A549 (cell line): ENCODE results near the gene REG3G. TPM values are rescaled to one million over a fixed set of nuclear protein-coding genes. Genes with fewer than 3 reads are reported as not detected.

ENCODE experiments used
- ATAC-seq, 2 experiments: fragments of 200-7000 bp in 1 of 2; fragments of >200 bp in 1 of 2; cut with Nextera tagmentation in 1 of 2; cut with Tn5 transposase in 1 of 2; 3 replicates each; pipeline versions ENCODE4 v1.8.0 to v1.9.1; 2018 to 2020; ENCODE audit warnings: mild to moderate bottlenecking in 1 of 2, moderate library complexity in 1 of 2
- CTCF ChIA-PET: fragments of 300-600 bp; sonication (Branson Sonifier 250); formaldehyde crosslinking; extraction: SDS; loops from one replicate; lab custom pipeline; 2021; ENCODE audit warnings: antibody characterized with exemption, inconsistent platforms; lab: Yijun Ruan, JAX
- POLR2A ChIA-PET: fragments of 350-600 bp; formaldehyde crosslinking; extraction: SDS; loops from one replicate; lab custom pipeline; 2021; ENCODE audit warnings: antibody characterized with exemption, inconsistent platforms; lab: Yijun Ruan, JAX
- DNase-seq, 2 experiments: peaks; one replicate each; pipeline versions ENCODE4 v3.0.0 to v3.0.0-alpha.2; 2011 to 2016; ENCODE audit warnings: low read depth in 1 of 2, low spot score in 1 of 2
- FAIRE-seq: peaks from 2 replicates; lab custom pipeline; 2011; peaks lifted over from hg19 to GRCh38; lab: Jason Lieb, UNC
- H3K27ac ChIP-seq, 2 experiments: fragments of >200 bp; sonication (Bioruptor Twin); formaldehyde crosslinking; 3 replicates each; pipeline ENCODE4 v1.5.1; 2016 to 2017
- H3K4me1 ChIP-seq: fragments of >200 bp; sonication (Bioruptor Twin); formaldehyde crosslinking; 3 replicates; pipeline ENCODE4 v1.6.1; 2016
- H3K4me2 ChIP-seq: fragments of >200 bp; sonication (Bioruptor Twin); formaldehyde crosslinking; 3 replicates; pipeline ENCODE4 v1.6.1; 2016
- H3K4me3 ChIP-seq: fragments of >200 bp; sonication (Bioruptor Twin); formaldehyde crosslinking; 3 replicates; pipeline ENCODE4 v1.5.1; 2016
- H3K9me3 ChIP-seq: fragments of >200 bp; sonication (Bioruptor Twin); formaldehyde crosslinking; 3 replicates; pipeline ENCODE4 v1.6.1; 2016
- BHLHE40 ChIP-seq: IDR thresholded peaks from 2 replicates; pipeline ENCODE4 v1.6.1; 2012; ENCODE audit warnings: low read depth, low read length, inconsistent platforms
- CBX8 ChIP-seq: fragments of 200-600 bp; sonication (generic); IDR thresholded peaks from 2 replicates; pipeline ENCODE4 v1.6.1; 2016
- CEBPB ChIP-seq, 2 experiments: fragments of >200 bp in 1 of 2; sonication (Bioruptor Twin) in 1 of 2; formaldehyde crosslinking in 1 of 2; IDR thresholded peaks; 2 replicates each; pipeline ENCODE4 v1.6.1; 2012 to 2016
- CHD2 ChIP-seq: fragments of 150-350 bp; IDR thresholded peaks from 2 replicates; pipeline ENCODE4 v1.6.1; 2014; ENCODE audit warnings: low read length; ENCODE audit not compliant: partially characterized antibody
- EHF ChIP-seq: fragments of 250-450 bp; sonication (Bioruptor Pico); IDR thresholded peaks from 2 replicates; pipeline ENCODE4 v1.5.0; 2020; ENCODE audit warnings: mild to moderate bottlenecking
- EP300 ChIP-seq, 2 experiments: fragments of >200 bp; sonication (Bioruptor Twin); formaldehyde crosslinking; IDR thresholded peaks; 2 replicates in 1 of 2; 3 replicates in 1 of 2; pipeline ENCODE4 v1.6.1; 2016 to 2017
- ESRRA ChIP-seq: fragments of 150-350 bp; IDR thresholded peaks from 2 replicates; pipeline ENCODE4 v1.6.1; 2014; ENCODE audit warnings: mild to moderate bottlenecking, low read length, borderline replicate concordance
- FOXS1 ChIP-seq: fragments of 250-450 bp; sonication (Bioruptor Pico); IDR thresholded peaks from 2 replicates; pipeline ENCODE4 v1.5.0; 2020; ENCODE audit warnings: mild to moderate bottlenecking, moderate library complexity
- GATA3 ChIP-seq: IDR thresholded peaks from 2 replicates; pipeline ENCODE4 v1.6.1; 2012; ENCODE audit warnings: borderline replicate concordance
- HOXB13 ChIP-seq: fragments of 250-450 bp; sonication (Bioruptor Pico); IDR thresholded peaks from 2 replicates; pipeline ENCODE4 v1.5.0; 2020; ENCODE audit warnings: low read depth, mild to moderate bottlenecking, moderate library complexity
- KDM1A ChIP-seq: fragments of 200-600 bp; sonication (generic); IDR thresholded peaks from 2 replicates; pipeline ENCODE4 v1.6.1; 2016; ENCODE audit warnings: low read depth, mild to moderate bottlenecking
- NR3C1 ChIP-seq: fragments of >200 bp; sonication (Bioruptor Twin); formaldehyde crosslinking; IDR thresholded peaks from 3 replicates; pipeline ENCODE4 v1.6.1; 2017
- RAD21 ChIP-seq, 2 experiments: fragments of >200 bp in 1 of 2; sonication (Bioruptor Twin) in 1 of 2; formaldehyde crosslinking in 1 of 2; IDR thresholded peaks in 1 of 2; conservative IDR thresholded peaks in 1 of 2; 2 replicates in 1 of 2; 3 replicates in 1 of 2; pipeline ENCODE4 v1.6.1; 2012 to 2018; ENCODE audit warnings: inconsistent platforms in 1 of 2
- SMC3 ChIP-seq: fragments of >200 bp; sonication (Bioruptor Twin); formaldehyde crosslinking; IDR thresholded peaks from 3 replicates; pipeline ENCODE4 v1.6.1; 2018; ENCODE audit warnings: inconsistent platforms
- TFCP2L1 ChIP-seq: fragments of 250-450 bp; sonication (Bioruptor Pico); IDR thresholded peaks from 2 replicates; pipeline ENCODE4 v1.5.0; 2021; ENCODE audit warnings: mild to moderate bottlenecking
- WGBS: methylation state at CpG from one replicate; pipeline ENCODE4 v1.1.6; 2017; ENCODE audit errors: missing lambda C conversion rate; 5-methylcytosine and 5-hydroxymethylcytosine counted together
- polyA plus RNA-seq, 4 experiments: library from polyadenylated mRNA; depleted of rRNA in 3 of 4; stranded (reverse); fragments of >200 nt; fragmentation: RNase III in 1 of 4; extraction: RNeasy Plus Mini Kit Qiagen cat#74134 plus additional on column Dnase treatment in 1 of 4; gene quantifications; 2 replicates in 3 of 4; 3 replicates in 1 of 4; pipeline ENCODE4 v1.2.3, GENCODE V29; 2011 to 2017
- TF ChIP-seq, protein P1 (sequence below): fragments of >200 bp; sonication (Bioruptor Twin); formaldehyde crosslinking; IDR thresholded peaks from 3 replicates; pipeline ENCODE4 v1.5.1; 2016
- TF ChIP-seq, protein P2 (sequence below): fragments of 150-350 bp; IDR thresholded peaks from 2 replicates; pipeline ENCODE4 v1.6.1; 2014; ENCODE audit warnings: low read depth, mild to moderate bottlenecking, low read length
- TF ChIP-seq, protein P3 (sequence below): IDR thresholded peaks from 2 replicates; pipeline ENCODE4 v1.6.1; 2012
- TF ChIP-seq, protein P4 (sequence below): fragments of 450-650 bp; IDR thresholded peaks from 2 replicates; pipeline ENCODE4 v1.6.1; 2014; ENCODE audit warnings: antibody characterized with exemption
- TF ChIP-seq, protein P5 (sequence below): IDR thresholded peaks from 2 replicates; pipeline ENCODE4 v1.6.1; 2012; ENCODE audit warnings: low read depth, borderline replicate concordance

The REG3G gene
- polyA plus RNA-seq, 2 of the 4 experiments (the other 2 are of a cell fraction), result not detected

DNA sequence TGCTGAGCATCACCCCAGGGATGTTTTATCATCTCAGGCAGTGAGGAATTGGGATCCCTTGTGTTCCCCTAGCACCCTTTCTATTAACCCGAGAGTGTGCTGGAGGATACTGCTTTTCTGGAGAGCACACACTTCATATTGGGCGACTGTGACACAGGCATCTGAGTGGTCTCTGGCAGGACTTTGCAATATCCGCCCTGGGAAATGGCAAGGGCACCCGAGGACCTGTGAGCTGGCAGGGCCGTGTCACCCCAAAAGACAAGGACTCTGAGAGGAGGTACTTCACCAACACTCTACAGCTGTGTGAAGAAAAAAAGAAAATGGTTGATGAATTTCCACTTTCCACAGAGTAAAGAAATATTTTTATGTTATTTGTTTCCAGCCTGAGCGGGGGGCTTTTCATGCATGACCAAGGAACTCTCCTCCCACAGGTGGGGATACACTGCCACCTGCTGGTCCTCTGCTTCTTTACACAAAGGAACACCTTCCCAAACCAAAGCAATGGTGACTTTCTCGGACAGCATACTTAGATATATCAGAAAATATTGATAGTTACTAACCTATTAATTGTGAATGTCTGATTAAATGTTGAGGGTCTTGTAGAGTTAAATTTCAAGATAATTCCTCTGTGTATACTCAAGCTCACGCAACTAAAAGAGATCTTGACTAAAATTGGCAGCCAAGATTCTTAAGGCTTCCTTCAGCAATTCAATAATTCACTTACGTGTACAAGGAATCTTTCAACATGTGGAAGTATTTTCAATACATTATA, 45.9 kb upstream of the REG3G start:
- Histone ChIP-seq H3K4me2 (no peak overlapping the region), H3K9me3 (no peaks in the 10 kb centered on the region), H3K27ac (no peak overlapping the region), H3K4me3 (no peak overlapping the region), H3K4me1 (no peaks in the 10 kb centered on the region)
- ChIA-PET CTCF (interaction anchor here (0.6 to 1.5 kb wide), 7 partner anchors 9 to 647 kb away, joined by 3 to 5 read pairs (median 5); no protein-coding TSS in a partner anchor), POLR2A (no interaction called here)
- TF ChIP-seq RAD21 (conservative IDR thresholded peaks at IDR 0.05 in 1 of 2, IDR thresholded peaks at IDR 0.05 in 1 of 2), result peak; percentile 70 to 74; a peak in 4 of 5 replicates
- TF ChIP-seq, protein P1, sequence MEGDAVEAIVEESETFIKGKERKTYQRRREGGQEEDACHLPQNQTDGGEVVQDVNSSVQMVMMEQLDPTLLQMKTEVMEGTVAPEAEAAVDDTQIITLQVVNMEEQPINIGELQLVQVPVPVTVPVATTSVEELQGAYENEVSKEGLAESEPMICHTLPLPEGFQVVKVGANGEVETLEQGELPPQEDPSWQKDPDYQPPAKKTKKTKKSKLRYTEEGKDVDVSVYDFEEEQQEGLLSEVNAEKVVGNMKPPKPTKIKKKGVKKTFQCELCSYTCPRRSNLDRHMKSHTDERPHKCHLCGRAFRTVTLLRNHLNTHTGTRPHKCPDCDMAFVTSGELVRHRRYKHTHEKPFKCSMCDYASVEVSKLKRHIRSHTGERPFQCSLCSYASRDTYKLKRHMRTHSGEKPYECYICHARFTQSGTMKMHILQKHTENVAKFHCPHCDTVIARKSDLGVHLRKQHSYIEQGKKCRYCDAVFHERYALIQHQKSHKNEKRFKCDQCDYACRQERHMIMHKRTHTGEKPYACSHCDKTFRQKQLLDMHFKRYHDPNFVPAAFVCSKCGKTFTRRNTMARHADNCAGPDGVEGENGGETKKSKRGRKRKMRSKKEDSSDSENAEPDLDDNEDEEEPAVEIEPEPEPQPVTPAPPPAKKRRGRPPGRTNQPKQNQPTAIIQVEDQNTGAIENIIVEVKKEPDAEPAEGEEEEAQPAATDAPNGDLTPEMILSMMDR, result peak; percentile 60
- TF ChIP-seq SMC3, result peak; percentile 30; the same call in 1 of the 3 replicates
- TF ChIP-seq CBX8, result no peak
- ATAC-seq (peak in 1 of 2 experiments; percentile 74; a peak in 3 of 6 replicates), FAIRE-seq (no peak), DNase-seq (peak in 1 of 2 experiments; percentile 42)
- 5% methylated on average over 9 of the region's 9 CpGs for WGBS

DNA sequence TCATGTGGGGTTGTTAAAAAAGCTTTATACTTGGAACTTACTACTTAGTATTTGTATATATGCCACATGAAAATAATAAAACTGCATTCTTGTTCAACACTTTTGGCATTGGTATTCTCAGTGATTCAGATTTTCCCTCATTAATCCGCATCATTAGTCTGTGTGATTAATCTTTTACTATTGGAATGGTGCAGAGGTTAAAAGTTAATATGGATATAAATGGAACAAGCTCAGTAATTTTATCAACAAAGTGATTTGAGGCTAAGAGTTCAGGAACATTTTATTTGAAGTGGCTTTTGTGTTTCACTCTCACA, 45.4 kb upstream of the REG3G start:
- CTCF ChIA-PET, result interaction anchor here (0.8 to 1.5 kb wide), 5 partner anchors 8 to 35 kb away, joined by 3 to 5 read pairs (median 5); no protein-coding TSS in a partner anchor
- no peaks in the 10 kb centered on the region for H3K9me3 ChIP-seq
- no peaks in the 10 kb centered on the region for H3K4me1 ChIP-seq
- POLR2A ChIA-PET, result no interaction called here
- H3K4me2 ChIP-seq, result no peak overlapping the region
- WGBS, result 4% methylated on average over 1 of the region's 1 CpG
- no peak for FAIRE-seq
- no peak for DNase-seq
- no peak overlapping the region for H3K27ac ChIP-seq
- no peak for ATAC-seq
- H3K4me3 ChIP-seq, result no peak overlapping the region
- TF ChIP-seq, protein P2, sequence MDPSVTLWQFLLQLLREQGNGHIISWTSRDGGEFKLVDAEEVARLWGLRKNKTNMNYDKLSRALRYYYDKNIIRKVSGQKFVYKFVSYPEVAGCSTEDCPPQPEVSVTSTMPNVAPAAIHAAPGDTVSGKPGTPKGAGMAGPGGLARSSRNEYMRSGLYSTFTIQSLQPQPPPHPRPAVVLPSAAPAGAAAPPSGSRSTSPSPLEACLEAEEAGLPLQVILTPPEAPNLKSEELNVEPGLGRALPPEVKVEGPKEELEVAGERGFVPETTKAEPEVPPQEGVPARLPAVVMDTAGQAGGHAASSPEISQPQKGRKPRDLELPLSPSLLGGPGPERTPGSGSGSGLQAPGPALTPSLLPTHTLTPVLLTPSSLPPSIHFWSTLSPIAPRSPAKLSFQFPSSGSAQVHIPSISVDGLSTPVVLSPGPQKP, result no peak
- no peak for TF ChIP-seq HOXB13
- TF ChIP-seq KDM1A, result no peak
- TF ChIP-seq, protein P3, sequence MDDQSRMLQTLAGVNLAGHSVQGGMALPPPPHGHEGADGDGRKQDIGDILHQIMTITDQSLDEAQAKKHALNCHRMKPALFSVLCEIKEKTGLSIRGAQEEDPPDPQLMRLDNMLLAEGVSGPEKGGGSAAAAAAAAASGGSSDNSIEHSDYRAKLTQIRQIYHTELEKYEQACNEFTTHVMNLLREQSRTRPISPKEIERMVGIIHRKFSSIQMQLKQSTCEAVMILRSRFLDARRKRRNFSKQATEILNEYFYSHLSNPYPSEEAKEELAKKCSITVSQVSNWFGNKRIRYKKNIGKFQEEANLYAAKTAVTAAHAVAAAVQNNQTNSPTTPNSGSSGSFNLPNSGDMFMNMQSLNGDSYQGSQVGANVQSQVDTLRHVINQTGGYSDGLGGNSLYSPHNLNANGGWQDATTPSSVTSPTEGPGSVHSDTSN, result no peak
- TF ChIP-seq RAD21 (conservative IDR thresholded peaks at IDR 0.05 in 1 of 2, IDR thresholded peaks at IDR 0.05 in 1 of 2), result no peak
- TF ChIP-seq FOXS1 (CRISPR knock-in tag), result no peak
- no peak for TF ChIP-seq TFCP2L1 (CRISPR knock-in tag)

DNA sequence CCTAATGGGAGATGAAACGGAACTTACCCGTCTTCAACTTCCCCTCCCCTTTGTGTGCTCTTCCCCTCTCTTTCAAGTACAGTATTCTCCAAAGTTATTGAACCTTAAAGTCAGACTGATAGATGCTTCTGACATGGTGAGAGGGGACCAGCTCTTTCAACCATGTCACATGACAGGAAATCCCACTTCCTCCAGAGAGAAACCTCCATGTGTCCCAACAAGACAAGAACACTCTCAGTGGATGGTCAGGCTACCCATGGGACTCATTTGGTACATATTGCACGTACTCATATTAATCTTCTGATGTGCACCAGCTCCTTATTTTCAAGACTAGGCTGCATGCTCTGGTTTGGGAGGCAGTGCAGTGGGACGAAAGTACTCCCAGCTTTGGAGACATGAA, 44.6 kb upstream of the REG3G start:
- ChIA-PET CTCF (interaction anchor here (1.4 kb wide), 1 partner anchor 9 kb away, joined by 4 read pairs; no protein-coding TSS in a partner anchor), POLR2A (no interaction called here)
- WGBS, result 0% methylated on average over 4 of the region's 4 CpGs
- ATAC-seq, result no peak
- Histone ChIP-seq H3K27ac (no peak overlapping the region), H3K9me3 (no peaks in the 10 kb centered on the region), H3K4me3 (no peak overlapping the region), H3K4me1 (no peaks in the 10 kb centered on the region), H3K4me2 (no peak overlapping the region)
- DNase-seq, result no peak
- FAIRE-seq, result no peak
- no peak for TF ChIP-seq CHD2
- no peak for TF ChIP-seq GATA3
- TF ChIP-seq CEBPB (IDR thresholded peaks at IDR 0.05), result no peak
- TF ChIP-seq, protein P4, sequence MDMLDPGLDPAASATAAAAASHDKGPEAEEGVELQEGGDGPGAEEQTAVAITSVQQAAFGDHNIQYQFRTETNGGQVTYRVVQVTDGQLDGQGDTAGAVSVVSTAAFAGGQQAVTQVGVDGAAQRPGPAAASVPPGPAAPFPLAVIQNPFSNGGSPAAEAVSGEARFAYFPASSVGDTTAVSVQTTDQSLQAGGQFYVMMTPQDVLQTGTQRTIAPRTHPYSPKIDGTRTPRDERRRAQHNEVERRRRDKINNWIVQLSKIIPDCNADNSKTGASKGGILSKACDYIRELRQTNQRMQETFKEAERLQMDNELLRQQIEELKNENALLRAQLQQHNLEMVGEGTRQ, result no peak
- TF ChIP-seq, protein P1, result no peak
- no peak for TF ChIP-seq ESRRA
- TF ChIP-seq, protein P5, sequence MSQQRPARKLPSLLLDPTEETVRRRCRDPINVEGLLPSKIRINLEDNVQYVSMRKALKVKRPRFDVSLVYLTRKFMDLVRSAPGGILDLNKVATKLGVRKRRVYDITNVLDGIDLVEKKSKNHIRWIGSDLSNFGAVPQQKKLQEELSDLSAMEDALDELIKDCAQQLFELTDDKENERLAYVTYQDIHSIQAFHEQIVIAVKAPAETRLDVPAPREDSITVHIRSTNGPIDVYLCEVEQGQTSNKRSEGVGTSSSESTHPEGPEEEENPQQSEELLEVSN, result no peak
- no peak for TF ChIP-seq RAD21 (conservative IDR thresholded peaks at IDR 0.05 in 1 of 2, IDR thresholded peaks at IDR 0.05 in 1 of 2)
- TF ChIP-seq EHF (CRISPR knock-in tag), result no peak
- no peak for TF ChIP-seq BHLHE40
- no peak for TF ChIP-seq NR3C1
- TF ChIP-seq EP300 (IDR thresholded peaks at IDR 0.05), result no peak
